Measurements from ENCODE around the gene ABCA5.
A peak's percentile ranks its signal among the peaks of the same experiment; 100 is the strongest.

ABCA5 gene, protein sequence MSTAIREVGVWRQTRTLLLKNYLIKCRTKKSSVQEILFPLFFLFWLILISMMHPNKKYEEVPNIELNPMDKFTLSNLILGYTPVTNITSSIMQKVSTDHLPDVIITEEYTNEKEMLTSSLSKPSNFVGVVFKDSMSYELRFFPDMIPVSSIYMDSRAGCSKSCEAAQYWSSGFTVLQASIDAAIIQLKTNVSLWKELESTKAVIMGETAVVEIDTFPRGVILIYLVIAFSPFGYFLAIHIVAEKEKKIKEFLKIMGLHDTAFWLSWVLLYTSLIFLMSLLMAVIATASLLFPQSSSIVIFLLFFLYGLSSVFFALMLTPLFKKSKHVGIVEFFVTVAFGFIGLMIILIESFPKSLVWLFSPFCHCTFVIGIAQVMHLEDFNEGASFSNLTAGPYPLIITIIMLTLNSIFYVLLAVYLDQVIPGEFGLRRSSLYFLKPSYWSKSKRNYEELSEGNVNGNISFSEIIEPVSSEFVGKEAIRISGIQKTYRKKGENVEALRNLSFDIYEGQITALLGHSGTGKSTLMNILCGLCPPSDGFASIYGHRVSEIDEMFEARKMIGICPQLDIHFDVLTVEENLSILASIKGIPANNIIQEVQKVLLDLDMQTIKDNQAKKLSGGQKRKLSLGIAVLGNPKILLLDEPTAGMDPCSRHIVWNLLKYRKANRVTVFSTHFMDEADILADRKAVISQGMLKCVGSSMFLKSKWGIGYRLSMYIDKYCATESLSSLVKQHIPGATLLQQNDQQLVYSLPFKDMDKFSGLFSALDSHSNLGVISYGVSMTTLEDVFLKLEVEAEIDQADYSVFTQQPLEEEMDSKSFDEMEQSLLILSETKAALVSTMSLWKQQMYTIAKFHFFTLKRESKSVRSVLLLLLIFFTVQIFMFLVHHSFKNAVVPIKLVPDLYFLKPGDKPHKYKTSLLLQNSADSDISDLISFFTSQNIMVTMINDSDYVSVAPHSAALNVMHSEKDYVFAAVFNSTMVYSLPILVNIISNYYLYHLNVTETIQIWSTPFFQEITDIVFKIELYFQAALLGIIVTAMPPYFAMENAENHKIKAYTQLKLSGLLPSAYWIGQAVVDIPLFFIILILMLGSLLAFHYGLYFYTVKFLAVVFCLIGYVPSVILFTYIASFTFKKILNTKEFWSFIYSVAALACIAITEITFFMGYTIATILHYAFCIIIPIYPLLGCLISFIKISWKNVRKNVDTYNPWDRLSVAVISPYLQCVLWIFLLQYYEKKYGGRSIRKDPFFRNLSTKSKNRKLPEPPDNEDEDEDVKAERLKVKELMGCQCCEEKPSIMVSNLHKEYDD (N-terminal part only)

GRCh38 chr17:69327060-69327831, at the start of gene ABCA5:
ABCA5 (minus strand) TSS chr17:69327133; CDS start chr17:69314415, 12,718 bp downstream.
- DNase-seq (ENCODE audit: low read depth), result peak; percentile 95

DNA sequence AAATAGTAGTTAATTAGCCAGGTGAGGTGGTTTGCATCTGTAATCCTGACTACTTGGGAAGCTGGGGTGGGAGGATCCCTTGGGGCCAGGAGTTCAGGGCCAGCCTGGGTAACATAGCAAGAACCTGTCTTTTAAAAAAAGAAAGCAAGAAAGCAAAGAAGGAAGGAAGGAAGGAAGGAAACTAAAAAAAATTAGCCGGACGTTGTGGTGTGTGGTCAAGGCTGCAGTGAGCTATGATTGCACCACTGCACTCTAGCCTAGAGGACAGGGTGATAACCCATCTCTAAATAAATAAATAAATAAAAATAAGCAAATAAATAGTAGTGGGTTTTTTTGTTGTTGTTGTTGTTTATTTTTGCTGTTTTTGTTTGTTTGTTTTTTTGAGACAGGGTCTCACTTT, 48.3 kb upstream of the ABCA5 start:
- no peak for DNase-seq (ENCODE audit: low read depth)

DNA sequence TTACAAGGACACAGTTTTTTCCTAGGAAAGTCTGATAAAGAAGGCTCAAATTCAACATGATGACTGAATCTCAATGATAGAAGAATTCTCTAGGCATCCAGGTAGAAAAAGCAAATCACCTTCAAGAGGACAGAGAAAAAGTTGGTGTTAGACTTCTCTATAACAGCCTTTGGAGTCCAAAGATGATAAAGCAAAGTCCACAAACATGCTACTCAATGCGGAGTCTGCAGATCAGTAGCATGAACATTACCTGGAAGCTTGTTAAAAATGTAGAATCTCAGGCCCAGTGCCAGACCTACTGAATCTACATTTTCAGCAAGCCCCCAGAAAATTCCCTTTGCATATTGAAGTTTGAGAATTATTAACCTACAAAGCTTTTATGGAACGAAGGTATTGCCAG, 46.1 kb upstream of the ABCA5 start:
- no peak for DNase-seq (ENCODE audit: low read depth)

DNA sequence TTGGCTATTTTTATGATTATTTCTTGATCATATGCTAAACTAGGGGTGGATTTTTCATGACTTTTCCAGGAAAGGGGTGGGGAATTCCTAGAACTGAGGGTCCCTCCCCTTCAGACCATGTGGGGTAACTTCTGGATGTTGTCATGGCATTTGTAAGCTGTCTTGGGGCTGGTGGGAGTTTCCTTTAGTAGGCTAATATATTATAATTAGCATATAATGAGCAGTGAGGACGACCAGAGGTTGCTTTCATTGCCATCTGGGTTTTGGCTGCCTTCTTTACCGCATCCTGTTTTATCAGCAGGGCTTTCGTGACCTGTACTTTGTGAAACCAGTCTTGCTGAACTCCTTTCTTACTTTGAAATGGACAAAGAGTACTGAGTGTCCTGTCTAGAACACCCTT, 40.4 kb upstream of the ABCA5 start:
- no peak for DNase-seq (ENCODE audit: low read depth)

- DNase-seq (ENCODE audit: low read depth), result peak; percentile 6
Observed at GRCh38 chr17:69363488-69364210, 36.7 kb upstream of the ABCA5 start.

GRCh38 chr17:69361156-69361555, 34.2 kb upstream of the ABCA5 start:
- DNase-seq (ENCODE audit: low read depth), result no peak

DNA sequence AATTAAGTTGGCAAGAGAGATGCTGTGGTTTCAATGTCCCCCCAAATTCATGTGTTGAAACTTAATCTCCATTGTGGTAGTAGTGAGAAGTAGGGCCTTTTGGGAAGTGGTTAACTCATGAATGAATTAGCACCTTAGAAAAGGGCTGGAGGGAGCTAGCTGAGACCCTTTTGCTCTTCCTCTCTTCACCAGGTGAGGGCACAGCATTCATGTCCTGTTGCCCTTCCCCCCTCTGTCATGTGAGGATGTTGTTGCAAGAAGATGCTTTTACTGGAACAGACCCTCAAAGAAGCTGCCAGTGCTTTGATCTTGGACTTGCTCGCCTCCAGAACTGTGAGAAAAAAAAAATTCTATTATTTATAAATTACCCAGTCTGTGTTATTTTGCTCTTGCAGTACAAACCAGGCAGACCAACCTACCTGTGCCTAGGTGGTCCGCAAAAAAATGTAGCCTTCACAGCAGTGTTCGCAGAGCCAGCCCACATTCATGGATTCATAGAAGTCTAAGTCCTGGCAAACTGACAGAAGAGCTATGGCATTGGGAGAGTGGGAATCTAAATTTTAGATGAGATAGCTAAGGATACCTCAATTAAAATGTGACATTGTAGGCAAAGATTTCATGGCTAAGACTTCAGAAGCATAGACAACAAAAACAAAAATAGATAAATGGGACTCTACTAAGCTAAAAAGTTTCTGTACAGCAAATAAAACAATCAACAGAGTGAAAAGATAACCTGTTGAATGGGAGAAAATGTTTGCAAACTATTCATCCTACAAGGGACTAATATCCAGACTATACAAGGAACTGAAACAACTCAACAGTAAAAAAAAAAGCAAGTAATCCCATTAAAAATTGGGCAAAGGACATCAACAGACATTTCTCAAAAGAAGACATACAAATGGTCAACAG, 32.0 kb upstream of the ABCA5 start:
- DNase-seq (ENCODE audit: low read depth), result peak; percentile 5

DNA sequence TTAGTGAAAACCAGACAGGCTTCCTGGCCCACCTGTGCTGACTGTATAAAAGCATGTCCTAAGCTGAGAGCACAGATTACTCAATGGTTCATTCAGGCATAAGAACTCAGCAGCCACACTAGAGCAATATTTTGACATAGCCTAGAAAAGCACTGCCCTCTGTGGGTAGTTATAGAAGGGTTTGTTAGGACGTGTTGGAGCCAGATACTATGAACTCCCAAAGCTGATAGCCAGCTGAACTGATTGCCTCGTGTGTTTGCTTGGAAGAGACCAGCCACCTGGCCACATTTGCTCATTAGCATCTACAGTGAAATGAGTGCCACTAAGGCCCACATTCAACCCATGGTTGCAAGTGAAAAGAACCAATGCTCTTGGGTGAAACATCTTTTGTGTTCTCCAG, 30.8 kb upstream of the ABCA5 start:
- peak; percentile 8 for DNase-seq (ENCODE audit: low read depth)

- no peak for DNase-seq (ENCODE audit: low read depth)
Observed at GRCh38 chr17:69356625-69357024, 29.7 kb upstream of the ABCA5 start.

- no peak for DNase-seq (ENCODE audit: low read depth)
Observed at GRCh38 chr17:69350911-69351310, 24.0 kb upstream of the ABCA5 start.

- no peak for DNase-seq (ENCODE audit: low read depth)
Observed at GRCh38 chr17:69348429-69348828, 21.5 kb upstream of the ABCA5 start.

DNA sequence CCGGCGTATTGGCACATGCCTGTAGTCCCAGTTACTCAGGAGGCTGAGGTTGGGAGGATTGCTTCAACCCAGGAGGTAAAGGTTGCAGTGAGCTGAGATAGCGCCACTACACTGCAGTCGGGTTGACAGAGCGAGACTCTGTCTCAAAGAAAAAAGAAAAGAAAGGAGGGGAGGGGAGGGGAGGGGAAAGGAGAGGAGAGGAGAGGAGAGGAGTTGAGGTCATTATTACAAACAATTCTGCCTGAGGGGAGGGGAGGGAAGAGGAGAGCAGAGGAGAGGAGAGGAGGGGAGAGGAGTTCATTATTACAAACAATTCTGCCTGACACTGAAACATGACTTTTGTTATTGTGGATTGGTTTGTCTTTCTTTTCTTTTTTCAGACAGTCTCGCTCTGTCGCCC, 19.8 kb upstream of the ABCA5 start:
- no peak for DNase-seq (ENCODE audit: low read depth)

DNA sequence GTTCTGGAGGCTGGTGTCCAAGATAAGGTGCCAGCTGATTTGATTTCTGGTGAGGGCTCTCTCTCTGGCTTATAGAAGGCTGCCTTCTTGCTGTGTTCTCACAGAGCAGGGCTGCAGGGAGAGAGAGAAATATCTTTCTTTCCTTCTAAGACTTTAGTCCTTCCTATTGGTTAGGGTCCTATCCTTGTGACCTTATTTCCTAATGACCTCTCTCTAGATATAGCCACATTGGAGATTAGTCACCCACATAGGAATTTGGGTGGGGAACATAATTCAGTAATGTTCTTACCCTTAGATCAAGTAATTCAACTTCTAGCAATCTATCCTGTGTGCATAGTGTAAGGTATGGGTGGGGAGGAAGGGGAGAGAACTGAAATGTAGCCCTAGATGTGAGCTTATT, 18.0 kb upstream of the ABCA5 start:
- DNase-seq (ENCODE audit: low read depth), result peak; percentile 43

DNA sequence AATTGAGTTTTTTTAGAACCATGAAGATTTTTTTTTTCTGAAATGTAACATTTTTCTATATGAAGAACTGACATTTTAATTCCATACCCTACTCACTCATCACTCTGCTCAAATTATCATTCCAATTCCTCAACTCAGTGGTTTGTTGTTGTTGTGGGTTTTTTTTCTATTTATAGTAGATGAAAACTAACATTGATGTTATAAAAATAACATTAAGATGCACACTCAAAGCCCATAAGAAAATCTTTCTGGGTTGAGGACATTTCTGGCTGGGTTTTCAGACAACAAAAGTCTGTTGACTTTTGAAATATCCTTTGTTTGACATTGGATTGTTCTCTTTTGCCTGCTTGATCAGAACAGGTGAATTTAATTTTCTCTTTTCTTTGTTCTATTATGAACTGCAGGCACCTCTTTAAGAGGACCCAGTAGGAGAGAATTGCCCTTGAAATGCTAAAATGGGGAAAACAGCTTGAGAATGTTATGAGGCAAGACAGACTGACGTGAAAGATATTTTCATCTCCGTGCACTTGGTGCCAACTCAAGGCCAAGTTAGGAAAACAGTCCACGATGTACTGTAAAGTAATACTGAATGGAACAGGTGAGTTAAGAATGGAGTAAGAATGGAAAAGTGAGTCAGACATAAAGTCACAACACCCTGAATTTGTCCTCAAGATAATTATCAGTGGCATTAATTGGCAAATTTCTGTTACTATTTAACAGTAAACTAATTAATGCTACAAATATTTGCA, 16.1 kb upstream of the ABCA5 start:
- DNase-seq (ENCODE audit: low read depth), result no peak

DNA sequence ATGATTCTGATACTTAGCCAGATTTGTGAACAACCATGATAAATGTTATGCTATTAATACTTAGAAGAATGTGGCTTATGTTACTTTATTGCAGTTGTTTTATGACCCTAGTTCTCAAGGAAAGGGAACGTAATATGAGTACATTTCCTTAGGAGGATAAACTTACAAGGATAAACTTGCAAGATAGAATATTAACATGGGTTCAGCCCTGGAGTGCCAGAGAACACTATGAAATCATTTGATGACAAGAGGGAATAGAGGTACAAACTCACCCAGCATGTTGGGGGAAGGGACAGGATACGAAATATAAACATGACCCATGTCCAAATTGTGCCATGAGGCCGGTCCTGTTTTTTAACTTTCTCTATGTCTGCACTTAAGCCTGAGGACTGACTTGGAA, 13.0 kb upstream of the ABCA5 start:
- no peak for DNase-seq (ENCODE audit: low read depth)

- DNase-seq (ENCODE audit: low read depth), result no peak
Observed at GRCh38 chr17:69336996-69337395, 10.1 kb upstream of the ABCA5 start.

GRCh38 chr17:69336580-69336979, 9.6 kb upstream of the ABCA5 start:
- DNase-seq (ENCODE audit: low read depth), result no peak

DNA sequence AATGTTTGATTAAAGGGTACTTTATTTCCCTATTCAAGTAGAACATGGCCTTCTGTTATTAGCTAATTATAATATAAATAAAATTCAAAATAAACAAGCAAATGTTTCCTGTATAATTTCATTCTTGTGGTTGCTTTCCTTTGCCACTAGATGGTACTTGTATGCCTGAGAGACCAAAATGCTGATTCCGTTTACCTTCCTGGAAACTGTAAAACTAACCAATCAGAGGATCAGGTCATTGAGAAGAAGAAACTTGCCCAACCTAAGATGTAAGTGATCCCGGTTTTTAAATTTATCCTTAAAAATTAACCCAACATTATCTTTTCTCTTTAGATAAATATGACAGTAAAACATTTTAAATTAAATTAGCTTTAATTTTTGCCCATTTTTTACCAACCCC, 8.1 kb upstream of the ABCA5 start:
- peak; percentile 67 for DNase-seq (ENCODE audit: low read depth)

- no peak for DNase-seq (ENCODE audit: low read depth)
Observed at GRCh38 chr17:69333561-69333960, 6.6 kb upstream of the ABCA5 start.
